Dedifferentiated amniotic fluid mesenchymal stem cell (primary cell): ENCODE results near the gene RPUSD3.

Source experiments
- DNase-seq: peaks from one replicate; pipeline ENCODE4 v3.0.0-alpha.2; 2016; ENCODE audit errors: extremely low spot score

Gene RPUSD3

DNA sequence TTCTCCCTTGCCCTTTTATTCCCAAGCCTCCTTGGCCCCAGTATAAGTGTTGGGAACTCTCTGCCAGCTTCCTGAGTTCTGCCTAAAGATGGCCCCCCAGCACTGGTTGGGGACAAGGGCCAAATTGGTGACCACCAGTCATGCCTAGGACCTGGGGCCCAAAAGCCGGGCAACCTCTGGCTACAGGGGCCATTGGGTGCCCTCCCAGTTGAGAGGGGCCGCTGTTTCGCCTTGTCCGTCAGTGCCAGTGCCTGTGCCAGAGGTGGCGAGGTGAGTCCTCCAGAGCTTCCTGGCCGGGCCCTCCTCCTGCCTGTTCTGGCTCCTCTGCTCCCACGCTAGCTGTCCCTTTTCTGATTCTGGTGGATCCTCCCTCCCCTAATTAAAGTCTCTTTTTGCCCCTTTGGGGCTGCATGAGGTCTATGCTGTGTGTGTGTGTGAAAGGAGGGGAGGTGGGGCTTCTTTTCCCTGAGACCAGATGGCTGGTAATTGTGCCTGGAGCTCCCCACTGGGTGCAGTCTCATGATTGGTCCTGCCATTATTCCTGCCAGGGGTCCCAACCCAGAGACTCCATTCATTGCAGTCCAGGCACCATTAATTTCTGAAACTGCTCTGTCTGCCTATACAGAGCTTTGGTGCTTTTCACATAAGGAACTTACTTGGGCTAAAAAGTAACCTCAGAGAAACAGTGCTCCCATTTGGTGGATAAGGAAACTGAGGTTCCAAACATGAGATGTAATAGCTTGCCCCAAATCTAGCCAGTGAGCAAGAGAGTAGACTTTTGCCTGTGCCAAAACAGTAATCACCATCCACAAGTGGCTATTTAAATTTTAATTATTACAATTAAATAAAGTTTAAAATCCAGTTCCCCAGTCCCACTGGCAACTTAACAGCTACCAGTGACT, 36.9 kb downstream of the RPUSD3 start:
- DNase-seq: no peak

DNA sequence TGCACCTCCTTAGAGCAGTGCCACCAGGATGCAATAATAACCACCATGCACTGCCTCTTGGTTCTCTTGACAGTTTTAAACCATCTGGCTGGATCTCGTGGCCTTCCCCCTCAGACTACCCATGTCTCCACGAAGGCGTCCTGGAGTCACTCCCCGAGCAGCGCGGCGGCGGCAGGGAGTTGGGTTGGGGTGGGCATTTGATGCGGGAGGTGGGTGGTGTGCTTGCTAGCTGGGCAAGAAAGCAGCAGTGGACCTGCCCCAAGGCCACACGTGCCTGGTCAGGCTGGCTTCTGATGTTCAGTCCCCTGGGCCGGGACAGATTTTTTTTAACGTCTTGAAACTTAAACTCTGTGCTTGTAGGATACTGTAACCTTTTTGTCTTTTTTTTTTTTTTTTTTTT, 37.7 kb downstream of the RPUSD3 start:
- DNase-seq: no peak

- DNase-seq: no peak
Measured at GRCh38 chr3:9804996-9805395, 38.8 kb downstream of the RPUSD3 start.

DNA sequence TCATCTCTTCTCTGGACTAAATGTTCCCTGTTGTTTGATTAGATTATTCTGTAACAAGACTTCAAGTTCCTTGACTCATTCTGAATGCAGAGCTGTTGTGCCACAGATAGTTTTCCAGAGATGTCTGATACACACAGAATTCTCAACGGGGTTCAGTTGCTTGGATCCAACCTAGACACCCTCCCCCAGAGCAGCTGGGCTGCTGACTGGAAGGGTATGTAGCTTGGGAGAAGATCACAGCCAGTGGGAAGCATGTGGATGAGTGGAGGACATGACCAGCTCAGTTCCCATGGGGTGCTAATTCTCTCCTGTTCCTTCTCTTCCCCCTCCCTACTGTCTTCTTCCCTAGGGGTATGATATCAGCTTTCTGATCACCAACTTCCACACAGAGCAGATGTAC, 40.3 kb downstream of the RPUSD3 start:
- DNase-seq: no peak

- DNase-seq: no peak
Measured at GRCh38 chr3:9800529-9800928, 43.3 kb downstream of the RPUSD3 start.

GRCh38 chr3:9797196-9797945, 46.4 kb downstream of the RPUSD3 start:
- no peak for DNase-seq

GRCh38 chr3:9795207-9795606, 48.6 kb downstream of the RPUSD3 start:
- DNase-seq: no peak

GRCh38 chr3:9794400-9794799, 49.4 kb downstream of the RPUSD3 start:
- no peak for DNase-seq

- peak; percentile 40 for DNase-seq
Measured at GRCh38 chr3:9793161-9793781, 50.5 kb downstream of the RPUSD3 start.

DNA sequence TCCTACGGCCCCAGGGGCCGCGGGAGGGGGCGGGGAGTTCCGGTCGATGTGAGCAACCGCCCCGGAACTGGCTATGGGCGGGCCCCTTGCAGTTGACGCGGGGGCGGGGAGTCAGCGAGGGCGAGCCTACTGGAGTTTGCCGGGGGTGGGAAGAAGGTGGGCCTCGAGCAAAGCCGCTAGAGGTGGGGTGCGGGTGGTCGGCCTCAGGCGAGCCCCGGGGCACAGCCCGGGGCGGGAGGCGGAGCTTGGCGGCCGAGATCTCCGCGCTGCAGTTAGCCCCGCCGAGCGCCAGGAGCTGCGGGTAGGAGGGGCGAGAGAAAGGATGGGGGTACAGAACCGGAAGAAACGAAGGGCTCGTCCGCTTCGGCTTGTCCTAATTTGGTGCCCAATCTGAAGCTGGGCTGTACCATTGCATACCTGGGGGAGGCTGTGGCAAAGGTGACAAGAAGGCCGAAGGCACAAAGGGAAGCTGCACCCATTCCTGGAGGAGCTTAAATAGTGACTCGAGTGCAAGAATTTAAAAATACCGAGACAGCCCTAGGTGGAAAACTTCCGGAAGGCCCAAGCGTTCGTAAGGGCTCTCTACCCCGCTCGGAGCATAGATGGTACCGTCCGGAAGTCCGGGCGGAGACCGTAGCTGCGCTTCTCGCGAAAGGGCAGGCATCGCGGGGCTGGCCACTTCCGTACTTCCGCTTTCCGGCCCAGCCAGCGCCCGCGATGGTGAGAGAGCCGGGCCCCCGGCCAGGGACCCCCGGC, 51.2 kb downstream of the RPUSD3 start, which contains the start of the genes ARPC4 and TADA3:
Gene ARPC4 (plus strand): TSS at position 678 of the 756 bp plus-strand sequence. CDS start 40 bp downstream, at position 718.
Gene TADA3 (minus strand): TSS at position 69 of the 756 bp plus-strand sequence. CDS start 1,007 bp downstream, outside the sequence.
- DNase-seq: peak; percentile 95

GRCh38 chr3:9791790-9792404, 51.9 kb downstream of the RPUSD3 start:
- DNase-seq: no peak

DNA sequence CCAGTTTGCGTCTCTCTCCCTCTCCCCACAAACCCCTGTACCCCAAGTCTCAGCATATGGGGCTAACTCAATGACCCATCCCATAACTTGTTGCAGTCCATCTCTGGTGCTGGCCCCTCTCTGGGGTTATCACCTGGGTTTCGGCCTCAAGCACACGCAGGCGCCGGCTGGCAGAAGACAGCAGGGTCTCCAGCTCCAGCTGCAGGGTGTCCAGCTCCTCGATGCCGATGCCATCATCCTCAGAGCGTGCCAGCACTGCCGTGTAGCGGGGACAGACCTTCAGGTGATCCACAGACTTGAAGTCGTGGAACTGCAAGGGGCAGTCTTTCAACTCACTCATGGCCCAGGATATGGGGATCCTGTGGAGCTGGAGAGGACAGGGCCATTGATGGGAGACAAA, 52.7 kb downstream of the RPUSD3 start:
- DNase-seq: no peak
